LNCaP clone FGC (cell line): ENCODE measurements around the gene ADK.
"Not testable (repeated sequence)": the region's sequence is repeated elsewhere in the genome, so short reads cannot be mapped to it uniquely, and the experiment has no call there.

ENCODE experiments used
- DNase-seq: peaks from one replicate; pipeline ENCODE4 v3.0.0-alpha.2; 2011; ENCODE audit warnings: low read depth
- H3K4me3 ChIP-seq: 2 replicates; pipeline ENCODE4 v1.5.1; 2011; ENCODE audit warnings: mild to moderate bottlenecking, low read depth, low read length, control low read depth
- CTCF ChIP-seq: IDR thresholded peaks from 2 replicates; pipeline ENCODE4 v1.5.1; 2012; ENCODE audit warnings: mild to moderate bottlenecking; ENCODE audit not compliant: control insufficient read depth, insufficient read depth; ENCODE audit errors: extremely low read depth

Gene ADK

DNA sequence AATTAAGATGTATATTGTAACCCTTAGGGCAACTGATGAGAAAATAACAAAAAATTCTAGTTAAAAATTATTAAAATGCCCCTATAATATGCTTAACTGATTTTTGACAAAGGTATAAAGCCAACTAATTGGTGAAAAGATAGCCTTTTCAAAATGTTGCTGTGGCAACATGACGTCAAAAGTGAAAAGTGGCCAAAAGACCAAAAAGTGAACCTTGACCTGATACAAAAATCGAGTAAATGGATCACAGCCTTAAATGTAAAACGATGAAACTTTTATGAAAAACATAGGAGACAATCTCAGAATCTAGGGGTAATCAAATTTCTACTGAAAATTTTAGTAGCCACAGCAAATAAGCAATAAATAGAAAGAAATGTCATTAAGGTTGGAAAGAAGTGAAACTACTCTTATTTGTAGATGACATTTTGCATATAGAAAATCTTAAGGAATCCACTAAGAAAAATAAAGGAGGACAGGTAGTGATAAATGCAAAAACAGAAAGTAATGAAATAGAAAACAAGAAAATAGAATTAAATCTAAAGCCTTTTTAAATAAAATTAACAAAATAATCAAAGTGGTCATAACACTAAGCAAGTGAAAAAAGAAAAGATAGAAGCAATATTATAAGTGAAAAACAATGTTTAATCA is 285.6 kb downstream of the ADK start:
- no peak for DNase-seq
- TF ChIP-seq CTCF, result no peak
- no peak overlapping the region for H3K4me3 ChIP-seq

DNA sequence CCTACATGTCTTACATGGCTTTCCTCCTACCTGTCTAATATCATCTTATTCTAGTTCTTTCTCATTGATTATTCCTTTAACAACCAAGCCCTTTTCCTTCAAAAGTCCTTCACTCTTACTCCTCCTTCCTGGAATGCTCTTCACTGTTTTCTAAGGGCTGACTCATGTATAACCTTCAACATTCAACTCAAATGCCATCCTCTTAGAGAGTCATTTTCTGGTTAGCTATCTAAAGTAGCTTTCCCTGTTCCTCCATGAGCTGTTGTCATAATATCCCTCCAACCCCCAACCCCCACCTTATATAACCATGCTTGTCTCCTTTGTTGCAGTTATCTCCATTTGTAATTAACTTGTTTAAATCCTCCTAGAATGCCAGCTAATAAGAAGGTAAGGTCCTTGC is 286.8 kb downstream of the ADK start:
- TF ChIP-seq CTCF, result no peak
- H3K4me3 ChIP-seq, result no peak overlapping the region
- no peak for DNase-seq

DNA sequence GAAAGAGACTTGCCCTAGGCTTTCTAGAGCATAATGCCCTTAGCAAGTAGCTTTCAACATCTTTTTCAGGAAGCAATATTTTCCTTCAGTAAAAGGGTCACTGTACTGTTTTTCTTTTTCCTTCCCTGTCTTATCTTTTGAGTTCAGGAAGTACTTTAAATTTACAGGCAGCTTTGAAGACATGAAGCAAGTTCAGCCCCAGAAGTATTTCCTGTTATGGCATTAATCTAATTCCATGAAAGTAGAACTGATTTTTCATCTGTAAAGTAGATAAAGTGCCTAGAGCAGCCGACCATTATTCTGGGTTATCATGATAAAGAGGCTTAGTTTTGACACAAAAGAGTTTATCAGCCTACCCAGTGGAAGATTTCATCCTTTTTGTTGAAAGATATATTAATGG is 288.2 kb downstream of the ADK start:
- DNase-seq, result no peak
- H3K4me3 ChIP-seq, result no peak overlapping the region
- TF ChIP-seq CTCF, result no peak

GRCh38 chr10:74445493-74445892 is 294.5 kb downstream of the ADK start:
- no peak for DNase-seq
- H3K4me3 ChIP-seq, result no peak overlapping the region
- no peak for TF ChIP-seq CTCF

DNA sequence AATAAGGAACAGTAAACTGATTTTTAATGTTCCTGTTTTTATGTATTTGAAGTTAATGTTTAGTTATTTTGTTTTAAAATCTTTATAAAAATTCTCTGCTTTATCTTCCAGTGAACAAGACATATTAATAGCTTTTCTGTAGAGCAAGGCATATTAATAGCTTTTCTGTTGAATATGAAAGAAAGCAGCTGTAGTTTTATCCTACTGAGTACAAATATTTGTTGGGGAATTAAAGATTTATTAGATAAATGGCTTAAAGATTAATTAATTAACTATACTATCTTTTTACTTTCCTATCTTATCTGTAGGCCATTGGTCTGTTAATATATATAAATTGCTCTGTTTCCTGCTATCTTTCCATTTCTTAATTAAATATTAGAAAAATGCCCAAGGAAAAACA is 299.6 kb downstream of the ADK start:
- H3K4me3 ChIP-seq, result no peak overlapping the region
- no peak for TF ChIP-seq CTCF

GRCh38 chr10:74451127-74451829 is 300.3 kb downstream of the ADK start:
- TF ChIP-seq CTCF, result no peak
- H3K4me3 ChIP-seq, result no peak overlapping the region
- DNase-seq, result no peak

More for the DNA sequence above, 299.6 kb downstream of the ADK start:
- DNase-seq, result no peak

DNA sequence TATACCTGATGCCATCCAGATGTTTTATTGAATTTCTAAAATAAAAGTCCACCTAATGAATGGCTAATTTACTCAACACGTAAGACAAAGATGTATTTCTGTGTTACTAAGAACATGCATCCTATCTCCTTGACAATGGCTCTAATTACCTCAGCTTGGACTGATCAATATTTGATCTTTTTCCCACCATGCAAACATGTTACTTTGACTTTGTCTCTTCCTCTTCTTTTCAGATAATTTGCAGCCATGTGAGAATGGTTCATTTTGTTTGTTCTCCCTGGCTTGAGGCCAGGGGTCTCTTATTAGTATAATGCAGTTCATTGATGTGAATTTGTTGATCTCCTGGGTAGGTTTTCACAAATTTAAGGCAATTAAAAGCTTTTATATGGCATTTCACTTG is 302.1 kb downstream of the ADK start:
- no peak for DNase-seq
- no peak for TF ChIP-seq CTCF
- H3K4me3 ChIP-seq, result no peak overlapping the region

- not testable (repeated sequence) for DNase-seq, H3K4me3 ChIP-seq
Measured at GRCh38 chr10:74457478-74457877, 306.5 kb downstream of the ADK start.
